ENCODE data around the gene NANS.

GRCh38 chr9:98054376-98054951 lies 2.1 kb upstream of the NANS start:
- TF ChIP-seq POLR2A (IDR thresholded peaks at IDR 0.05) (no peak), CTCF (IDR thresholded peaks at IDR 0.05) (no peak)

Data from esophagus squamous epithelium (tissue), 4 donors.